Ovary (tissue), 3 donors: ENCODE data around the gene ADAMTS12.
"Not testable (repeated sequence)": the region's sequence is repeated elsewhere in the genome, so short reads cannot be mapped to it uniquely, and the experiment has no call there.

ENCODE experiments used
- CTCF ChIP-seq, 3 donors: fragments of 450-650 bp in 2 of 3; fragments of 200-600 bp in 1 of 3; IDR thresholded peaks; one replicate each; pipeline versions ENCODE4 v1.5.1 to v1.8.0; 2016 to 2022; ENCODE audit warnings: antibody characterized with exemption in 3 of 3, mild to moderate bottlenecking in 1 of 3
- EP300 ChIP-seq: sonication (generic); formaldehyde crosslinking; IDR thresholded peaks from one replicate; pipeline ENCODE4 v1.6.1; 2017; ENCODE audit warnings: antibody characterized with exemption
- POLR2A ChIP-seq: fragments of 450-650 bp; IDR thresholded peaks from one replicate; pipeline ENCODE4 v1.6.1; 2017; ENCODE audit warnings: antibody characterized with exemption, mild to moderate bottlenecking, moderate library complexity
- donor health status: DM: no; HTN: no; CAD: no.

GRCh38 chr5:33906248-33906647 is 14.5 kb upstream of the ADAMTS12 start:
- TF ChIP-seq CTCF (IDR thresholded peaks at IDR 0.05); POLR2A; EP300: not testable (repeated sequence)
